SK-N-SH (cell line): ENCODE results near the gene NBEAL2. TPM values are rescaled to one million over a fixed set of nuclear protein-coding genes. Genes with fewer than 3 reads are reported as not detected.

Experiments used
- CTCF ChIA-PET: fragments of 300-600, 350-600 bp; formaldehyde crosslinking; extraction: SDS; loops from one replicate; lab custom pipeline; 2021; lab: Yijun Ruan, JAX
- POLR2A ChIA-PET: fragments of 350-600 bp; sonication (Branson Sonifier 250); formaldehyde crosslinking; extraction: SDS; loops from one replicate; lab custom pipeline; 2020; ENCODE audit warnings: antibody characterized with exemption, inconsistent platforms; lab: Yijun Ruan, JAX
- DNase-seq: peaks from one replicate; pipeline ENCODE4 v3.0.0; 2012
- H2AFZ ChIP-seq: fragments of 200-600 bp; sonication (generic); 2 replicates; pipeline ENCODE4 v1.8.1; 2016; ENCODE audit warnings: antibody characterized with exemption, mild to moderate bottlenecking, low read depth
- H3F3A ChIP-seq: fragments of 200-600 bp; sonication (generic); replicated peaks from 2 replicates; pipeline ENCODE3; 2016; ENCODE audit warnings: antibody characterized with exemption, mild to moderate bottlenecking; ENCODE audit not compliant: insufficient read depth
- H3K27ac ChIP-seq, 2 experiments: fragments of 200-500 bp in 1 of 2; fragments of 200-600 bp in 1 of 2; sonication (Bioruptor generic) in 1 of 2; sonication (generic), shearing (Covaris generic) in 1 of 2; 2 replicates each; pipeline versions ENCODE4 v1.5.1 to v1.6.1; 2014 to 2016; ENCODE audit warnings: low read depth in 2 of 2, inconsistent platforms in 1 of 2, low read length in 1 of 2, mild to moderate bottlenecking in 1 of 2, mixed read lengths in 1 of 2
- H3K27me3 ChIP-seq: fragments of 200-600 bp; sonication (generic), shearing (Covaris generic); 2 replicates; pipeline ENCODE4 v1.6.1; 2016; ENCODE audit warnings: mixed run types; ENCODE audit not compliant: insufficient read depth
- H3K36me3 ChIP-seq, 2 experiments: fragments of 200-500 bp in 1 of 2; fragments of 200-600 bp in 1 of 2; sonication (Bioruptor generic) in 1 of 2; sonication (generic) in 1 of 2; replicated peaks in 1 of 2; 2 replicates each; pipeline versions ENCODE3 to v1.5.1; 2014 to 2016; ENCODE audit warnings: low read length in 1 of 2, mild to moderate bottlenecking in 1 of 2; ENCODE audit not compliant: insufficient read depth in 2 of 2, control insufficient read depth in 1 of 2
- H3K4me1 ChIP-seq, 2 experiments: fragments of 200-500 bp in 1 of 2; fragments of 200-600 bp in 1 of 2; sonication (Bioruptor generic) in 1 of 2; sonication (generic), shearing (Covaris generic) in 1 of 2; 2 replicates each; pipeline versions ENCODE4 v1.5.1 to v1.6.1; 2014 to 2016; ENCODE audit warnings: low read depth in 1 of 2, low read length in 1 of 2, mixed run types in 1 of 2; ENCODE audit not compliant: insufficient read depth in 2 of 2, control insufficient read depth in 1 of 2
- H3K4me2 ChIP-seq: fragments of 200-600 bp; sonication (generic), shearing (Covaris generic); 2 replicates; pipeline ENCODE4 v1.6.1; 2017; ENCODE audit warnings: mixed run types
- H3K4me3 ChIP-seq, 2 experiments: fragments of 200-500 bp in 1 of 2; fragments of 200-600 bp in 1 of 2; sonication (Bioruptor generic) in 1 of 2; sonication (generic), shearing (Covaris generic) in 1 of 2; 2 replicates each; pipeline versions ENCODE4 v1.5.1 to v1.8.1; 2014 to 2016; ENCODE audit warnings: low read depth in 2 of 2, inconsistent platforms in 1 of 2, low read length in 1 of 2, mild to moderate bottlenecking in 1 of 2, mixed read lengths in 1 of 2, moderate library complexity in 1 of 2
- H3K79me2 ChIP-seq: fragments of 200-600 bp; sonication (generic); 2 replicates; pipeline ENCODE4 v1.8.1; 2017; ENCODE audit warnings: mild to moderate bottlenecking; ENCODE audit not compliant: insufficient read depth
- H3K9ac ChIP-seq: fragments of 200-600 bp; sonication (generic); 2 replicates; pipeline ENCODE4 v1.6.1; 2017; ENCODE audit warnings: mixed run types
- H3K9me2 ChIP-seq: fragments of 200-600 bp; sonication (generic); 2 replicates; pipeline ENCODE4 v1.6.1; 2017; ENCODE audit warnings: mixed run types
- H3K9me3 ChIP-seq: fragments of 200-600 bp; sonication (generic); 2 replicates; pipeline ENCODE4 v1.6.1; 2017; ENCODE audit warnings: mixed run types, mild to moderate bottlenecking, moderate library complexity
- H4K20me1 ChIP-seq: fragments of 200-600 bp; sonication (generic); 2 replicates; pipeline ENCODE4 v1.6.1; 2017; ENCODE audit warnings: mild to moderate bottlenecking, mixed run types; ENCODE audit not compliant: insufficient read depth
- CTCF ChIP-seq: fragments of 200-600 bp; sonication (generic); IDR thresholded peaks from 2 replicates; pipeline ENCODE4 v1.6.1; 2017; ENCODE audit warnings: antibody characterized with exemption, mild to moderate bottlenecking, moderate library complexity
- EZH2phosphoT487 ChIP-seq: fragments of 200-600 bp; sonication (generic); IDR thresholded peaks from 2 replicates; pipeline ENCODE4 v1.6.1; 2017; ENCODE audit warnings: low read depth, mixed run types, mild to moderate bottlenecking, antibody characterized with exemption, moderate library complexity, borderline replicate concordance
- FOXM1 ChIP-seq: IDR thresholded peaks from 2 replicates; pipeline ENCODE4 v1.4.0; 2012; ENCODE audit warnings: low read depth, mild to moderate bottlenecking
- IRF3 ChIP-seq: fragments of 150-350 bp; IDR thresholded peaks from 2 replicates; pipeline ENCODE4 v1.6.1; 2016; ENCODE audit warnings: mild to moderate bottlenecking, low read depth, low read length
- JUND ChIP-seq: IDR thresholded peaks from 2 replicates; pipeline ENCODE4 v1.4.0; 2012
- MAX ChIP-seq: IDR thresholded peaks from 2 replicates; pipeline ENCODE4 v1.4.0; 2012; ENCODE audit warnings: low read depth
- NRF1 ChIP-seq: IDR thresholded peaks from 2 replicates; pipeline ENCODE4 v1.6.1; 2012; ENCODE audit warnings: low read depth, mild to moderate bottlenecking, low read length
- REST ChIP-seq: IDR thresholded peaks from 2 replicates; pipeline ENCODE4 v1.6.1; 2012; ENCODE audit warnings: mild to moderate bottlenecking, low read depth, low read length, moderate library complexity
- RFX5 ChIP-seq: IDR thresholded peaks from 2 replicates; pipeline ENCODE4 v1.6.1; 2012; ENCODE audit warnings: mild to moderate bottlenecking, improper control_type of control experiment, low read length
- TAF1 ChIP-seq: IDR thresholded peaks from 2 replicates; pipeline ENCODE4 v1.6.1; 2012; ENCODE audit warnings: low read depth, mild to moderate bottlenecking, low read length, moderate library complexity, borderline replicate concordance
- TEAD4 ChIP-seq: IDR thresholded peaks from 2 replicates; pipeline ENCODE4 v1.4.0; 2012; ENCODE audit warnings: mild to moderate bottlenecking, borderline replicate concordance; ENCODE audit not compliant: insufficient read depth
- USF1 ChIP-seq: IDR thresholded peaks from 2 replicates; pipeline ENCODE4 v1.4.0; 2012; ENCODE audit warnings: low read depth, borderline replicate concordance
- polyA plus RNA-seq, 3 experiments: library from polyadenylated mRNA; depleted of rRNA; stranded (reverse); fragments of >200 nt; gene quantifications; 2 replicates each; pipeline ENCODE4 v1.2.3, GENCODE V29; 2012
- TF ChIP-seq, protein P1 (sequence below): IDR thresholded peaks from 2 replicates; pipeline ENCODE4 v1.4.0; 2012; ENCODE audit warnings: low read depth, borderline replicate concordance
- TF ChIP-seq, protein P2 (sequence below): fragments of 150-350 bp; IDR thresholded peaks from 2 replicates; pipeline ENCODE4 v1.6.1; 2017; ENCODE audit warnings: antibody characterized with exemption, low read length, low read depth, borderline replicate concordance

NBEAL2 gene
- polyA plus RNA-seq, 1 of the 3 experiments (the other 2 are of a cell fraction), result 20.3 TPM

DNA sequence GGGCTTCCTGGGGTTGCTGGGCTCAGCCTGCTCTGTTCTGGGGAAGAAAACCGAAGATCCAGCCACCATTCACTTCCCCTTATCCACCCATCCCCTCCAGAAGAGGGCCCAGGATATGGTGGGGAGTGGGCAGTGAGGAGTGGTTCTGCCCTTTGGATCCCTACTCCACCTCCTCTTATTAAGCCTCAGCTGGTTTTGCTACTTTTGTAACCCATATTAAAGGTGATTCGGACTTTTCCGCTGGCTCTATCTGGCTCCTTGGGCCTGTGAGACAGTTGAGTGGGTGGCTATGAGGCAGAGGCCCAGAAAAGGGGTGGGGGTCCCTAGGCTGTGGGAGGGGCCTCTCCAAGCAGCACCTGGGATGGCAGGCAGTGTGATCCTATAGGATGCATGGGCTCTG lies 33.8 kb downstream of the NBEAL2 start (continued):
- TF ChIP-seq, protein P1, sequence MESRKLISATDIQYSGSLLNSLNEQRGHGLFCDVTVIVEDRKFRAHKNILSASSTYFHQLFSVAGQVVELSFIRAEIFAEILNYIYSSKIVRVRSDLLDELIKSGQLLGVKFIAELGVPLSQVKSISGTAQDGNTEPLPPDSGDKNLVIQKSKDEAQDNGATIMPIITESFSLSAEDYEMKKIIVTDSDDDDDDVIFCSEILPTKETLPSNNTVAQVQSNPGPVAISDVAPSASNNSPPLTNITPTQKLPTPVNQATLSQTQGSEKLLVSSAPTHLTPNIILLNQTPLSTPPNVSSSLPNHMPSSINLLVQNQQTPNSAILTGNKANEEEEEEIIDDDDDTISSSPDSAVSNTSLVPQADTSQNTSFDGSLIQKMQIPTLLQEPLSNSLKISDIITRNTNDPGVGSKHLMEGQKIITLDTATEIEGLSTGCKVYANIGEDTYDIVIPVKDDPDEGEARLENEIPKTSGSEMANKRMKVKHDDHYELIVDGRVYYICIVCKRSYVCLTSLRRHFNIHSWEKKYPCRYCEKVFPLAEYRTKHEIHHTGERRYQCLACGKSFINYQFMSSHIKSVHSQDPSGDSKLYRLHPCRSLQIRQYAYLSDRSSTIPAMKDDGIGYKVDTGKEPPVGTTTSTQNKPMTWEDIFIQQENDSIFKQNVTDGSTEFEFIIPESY, result no peak
- TF ChIP-seq FOXM1, result no peak
- TF ChIP-seq NRF1, result no peak
- no peak for TF ChIP-seq RFX5
- TF ChIP-seq CTCF, result no peak
- TF ChIP-seq TEAD4, result no peak

DNA sequence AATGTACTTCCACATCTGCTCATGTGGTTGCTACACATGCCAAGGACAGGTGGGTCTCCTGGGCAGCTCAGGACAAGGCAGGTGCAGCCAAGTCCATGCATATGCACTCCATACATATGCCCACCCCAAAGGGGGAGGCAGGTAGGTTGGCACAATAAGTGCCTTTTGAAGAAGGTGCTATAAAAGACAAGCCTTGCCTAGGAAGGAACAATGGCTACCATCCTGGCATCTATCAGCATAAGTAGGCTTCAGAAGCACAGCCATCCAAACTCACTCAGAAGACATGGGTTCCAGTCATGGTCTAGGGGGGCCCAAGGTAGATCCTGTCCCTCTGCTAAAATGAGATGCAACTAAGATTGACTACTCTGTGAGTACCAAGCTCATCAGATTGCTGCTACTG lies 34.6 kb downstream of the NBEAL2 start:
- Histone ChIP-seq H3K79me2 (no peaks in the 10 kb centered on the region), H3K4me1 (peaks cover 6 to 15% of the 10 kb centered on the region in 2 experiments; a peak in 3 of 4 replicates), H3K27me3 (no peaks in the 10 kb centered on the region), H3K4me2 (no peak overlapping the region), H3K27ac (no peak overlapping the region), H3K36me3 (peaks cover 4 to 36% of the 10 kb centered on the region in 2 experiments), H3K4me3 (no peak overlapping the region), H3K9ac (no peak overlapping the region), H3F3A (peaks cover 20% of the 10 kb centered on the region), H2AFZ (no peak overlapping the region), H3K9me3 (no peaks in the 10 kb centered on the region), H3K9me2 (no peaks in the 10 kb centered on the region), H4K20me1 (no peaks in the 10 kb centered on the region)
- ChIA-PET POLR2A (no interaction called here), CTCF (no interaction called here)
- DNase-seq, result no peak
- TF ChIP-seq MAX (no peak), IRF3 (no peak), JUND (no peak), TAF1 (no peak), REST (no peak), EZH2phosphoT487 (no peak), USF1 (no peak), TEAD4 (no peak)
- TF ChIP-seq, protein P2, sequence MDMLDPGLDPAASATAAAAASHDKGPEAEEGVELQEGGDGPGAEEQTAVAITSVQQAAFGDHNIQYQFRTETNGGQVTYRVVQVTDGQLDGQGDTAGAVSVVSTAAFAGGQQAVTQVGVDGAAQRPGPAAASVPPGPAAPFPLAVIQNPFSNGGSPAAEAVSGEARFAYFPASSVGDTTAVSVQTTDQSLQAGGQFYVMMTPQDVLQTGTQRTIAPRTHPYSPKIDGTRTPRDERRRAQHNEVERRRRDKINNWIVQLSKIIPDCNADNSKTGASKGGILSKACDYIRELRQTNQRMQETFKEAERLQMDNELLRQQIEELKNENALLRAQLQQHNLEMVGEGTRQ, result no peak
- TF ChIP-seq, protein P1, result no peak
